ENCODE data around the gene FAM50B.

FAM50B gene

DNA sequence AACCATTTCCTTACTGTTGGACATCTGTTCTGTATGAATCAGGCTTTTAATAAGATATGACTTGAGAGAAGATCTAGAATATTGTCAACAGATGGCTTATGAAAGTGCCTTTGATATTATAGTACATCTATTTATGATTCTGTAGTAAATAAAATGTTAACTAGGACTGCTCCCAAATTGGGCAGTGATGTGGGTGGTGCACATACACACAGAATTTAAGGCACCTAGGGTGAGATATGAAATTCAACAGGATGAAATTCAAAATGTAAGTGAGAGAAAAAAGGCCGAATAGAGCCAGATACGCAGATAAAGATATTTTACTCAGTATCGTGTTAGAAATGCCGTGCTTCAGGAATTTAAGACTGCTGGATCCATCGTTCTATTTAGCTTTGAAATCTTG, 26.3 kb downstream of the FAM50B start:
- no peak for DNase-seq

DNA sequence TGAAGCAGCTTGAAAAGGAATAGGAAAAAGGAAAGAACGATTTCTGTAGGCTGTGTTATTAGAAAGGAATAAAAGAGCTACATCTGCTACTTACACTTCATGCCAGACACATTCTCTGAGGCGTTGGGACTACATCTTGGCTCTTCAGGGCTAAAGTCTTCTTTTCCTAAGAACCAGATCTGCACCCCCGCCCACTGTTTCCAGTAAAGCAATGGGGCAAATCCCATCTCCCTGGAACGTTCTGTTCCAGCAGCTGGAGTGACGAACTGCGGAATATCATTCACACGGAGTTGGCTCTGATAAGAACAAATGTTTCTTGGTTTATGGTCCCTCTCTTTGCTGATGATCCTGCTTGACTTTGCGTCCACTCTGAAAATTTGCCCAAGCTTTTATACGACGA, 26.9 kb downstream of the FAM50B start:
- DNase-seq, result no peak

DNA sequence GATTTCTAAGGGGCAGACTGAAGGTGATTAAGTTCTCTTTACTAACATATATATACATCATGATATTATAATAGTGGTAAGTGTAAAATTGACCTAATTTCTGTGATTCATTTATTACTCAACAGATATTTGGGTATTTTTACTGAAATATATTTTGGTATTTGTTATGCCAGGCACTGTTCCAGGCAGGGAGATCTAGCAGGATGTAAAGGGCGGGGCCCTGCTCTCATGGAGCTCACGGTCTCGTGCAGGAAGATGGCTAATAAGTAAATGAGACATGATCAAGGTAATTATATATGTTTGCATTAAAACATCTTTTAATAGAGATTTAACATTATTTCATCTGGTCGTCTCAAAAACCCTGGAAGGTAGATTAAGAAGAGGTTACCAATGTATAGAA, 27.7 kb downstream of the FAM50B start:
- DNase-seq, result no peak

DNA sequence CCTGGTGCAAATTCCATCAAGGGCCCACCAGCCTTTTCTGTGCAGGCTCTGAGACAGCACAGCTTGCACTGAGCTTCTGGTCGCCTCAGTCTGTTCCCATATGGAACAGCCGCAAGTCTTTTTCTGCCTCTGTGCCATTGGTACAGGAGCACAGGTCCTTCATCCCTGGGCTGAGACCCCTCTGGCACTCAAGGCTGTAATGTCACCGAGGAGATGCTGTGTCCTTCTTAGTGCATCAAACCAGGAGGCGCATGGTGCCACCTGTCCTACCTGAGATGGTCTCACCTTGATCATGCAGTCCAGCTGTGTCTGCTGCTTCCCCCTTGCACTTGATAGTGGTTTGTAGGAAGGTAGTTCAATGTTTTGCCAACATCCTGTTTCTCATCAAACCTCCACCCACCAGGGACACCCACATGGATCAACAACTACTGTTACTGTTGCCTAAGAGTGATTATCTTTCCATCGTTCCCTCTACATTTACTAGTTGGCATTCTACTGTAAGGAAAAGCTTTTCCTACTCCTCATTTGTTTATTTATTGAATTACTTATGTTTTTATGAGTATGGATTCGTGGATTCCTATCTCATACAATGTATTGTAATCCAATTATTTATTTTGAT, 29.0 kb downstream of the FAM50B start:
- DNase-seq, result no peak

DNA sequence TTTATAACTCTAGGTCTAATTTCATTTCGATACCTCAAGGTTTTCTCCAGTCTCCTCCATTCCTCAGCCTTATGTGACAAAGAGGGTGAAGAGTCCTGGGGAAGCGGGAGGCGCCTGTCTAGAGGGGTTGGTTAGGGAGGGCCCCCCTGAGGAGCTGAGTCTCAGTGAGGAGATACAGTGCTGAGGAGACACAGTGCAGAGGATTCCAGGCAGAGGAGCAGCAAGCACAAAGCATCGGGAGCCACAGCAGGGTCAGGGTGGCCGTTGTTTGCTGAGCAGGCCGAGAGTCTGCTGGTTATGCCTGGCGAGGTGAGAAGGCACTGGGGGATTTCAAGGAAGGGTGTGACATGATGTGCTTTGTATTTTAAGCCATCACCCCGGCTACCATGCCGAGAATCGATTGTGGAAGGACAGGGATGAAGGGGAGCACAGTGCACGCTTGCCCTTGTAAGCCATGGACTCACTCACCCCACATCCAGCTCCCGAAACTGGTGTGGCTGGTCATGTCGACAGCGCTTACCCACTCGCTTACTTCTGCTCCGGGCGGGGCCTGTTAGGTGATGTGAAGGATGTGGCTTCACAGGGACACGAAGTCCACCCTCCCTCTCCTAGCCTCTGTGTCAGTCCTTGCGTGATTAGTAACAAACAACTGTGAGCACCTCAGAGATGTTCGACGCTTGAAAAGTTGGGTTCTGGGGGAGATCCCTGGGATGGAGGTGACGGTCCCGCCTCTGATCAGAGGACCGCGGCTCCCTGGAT, 30.2 kb downstream of the FAM50B start:
- no peak for DNase-seq

DNA sequence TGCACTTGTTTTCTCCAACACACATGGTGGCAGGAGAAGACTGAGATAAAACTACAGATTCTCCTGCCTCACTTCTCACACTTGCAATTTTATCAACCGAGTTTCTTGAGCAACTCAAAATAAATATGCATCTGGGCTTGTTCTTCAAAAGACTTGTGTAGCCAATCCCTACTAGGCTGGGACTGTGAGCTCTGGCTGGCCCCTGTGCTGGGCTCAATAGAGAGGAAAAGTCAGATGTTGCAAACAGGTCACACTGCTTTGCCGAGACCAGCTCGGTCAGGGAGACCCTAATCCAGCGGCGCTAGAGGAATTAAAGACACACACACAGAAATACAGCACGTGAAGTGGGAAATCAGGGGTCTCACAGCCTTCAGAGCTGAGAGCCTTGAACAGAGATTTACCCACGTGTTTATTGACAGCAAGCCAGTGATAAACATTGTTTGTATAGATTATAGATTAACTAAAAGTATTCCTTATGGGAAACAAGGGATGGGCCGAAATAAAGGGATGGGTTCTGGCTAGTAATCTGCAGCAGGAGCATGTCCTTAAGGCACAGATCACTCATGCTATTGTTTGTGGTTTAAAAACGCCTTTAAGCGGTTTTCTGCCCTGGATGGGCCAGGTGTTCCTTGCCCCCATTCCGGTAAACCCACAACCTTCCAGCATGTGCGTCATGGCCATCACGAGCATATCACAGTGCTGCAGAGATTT, 32.7 kb downstream of the FAM50B start:
- no peak for DNase-seq

DNA sequence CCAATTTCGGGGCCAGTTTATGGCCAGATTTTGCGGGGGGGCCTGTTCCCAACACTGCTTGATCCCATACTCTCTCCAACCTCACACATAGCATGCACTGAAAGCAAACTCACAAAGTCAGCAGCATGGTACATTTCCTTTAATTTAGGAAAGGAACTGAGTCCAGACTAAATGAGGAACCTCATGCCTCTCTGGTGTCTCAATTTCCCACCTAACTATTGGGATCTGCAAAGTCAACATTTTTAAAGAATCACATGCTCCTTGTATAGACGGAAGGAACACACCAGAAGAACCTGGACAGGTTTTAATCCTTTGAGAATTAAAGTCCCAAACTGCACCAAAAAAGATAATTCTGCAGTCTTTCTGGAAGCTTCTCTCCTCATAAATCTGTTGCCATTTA, 33.3 kb downstream of the FAM50B start:
- DNase-seq, result no peak

DNA sequence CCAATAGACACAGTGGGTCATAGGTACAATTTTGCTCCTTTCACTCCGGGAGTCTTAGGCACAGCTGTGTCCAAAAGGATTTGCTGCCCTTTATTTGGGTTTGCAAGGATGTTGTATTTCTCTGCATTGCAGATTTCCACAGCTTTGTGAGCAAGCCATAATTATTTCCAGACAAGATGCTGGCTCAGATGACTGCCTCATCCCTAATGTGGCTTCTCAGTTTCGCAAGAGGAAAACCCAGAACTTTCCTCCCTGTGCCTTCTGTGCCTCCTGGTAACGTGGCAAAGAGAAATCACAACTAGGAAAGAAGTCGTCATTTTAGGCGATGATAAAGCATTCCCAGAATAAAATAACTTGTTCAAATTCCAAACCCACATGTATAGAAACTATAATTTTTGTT, 33.7 kb downstream of the FAM50B start:
- no peak for DNase-seq

DNA sequence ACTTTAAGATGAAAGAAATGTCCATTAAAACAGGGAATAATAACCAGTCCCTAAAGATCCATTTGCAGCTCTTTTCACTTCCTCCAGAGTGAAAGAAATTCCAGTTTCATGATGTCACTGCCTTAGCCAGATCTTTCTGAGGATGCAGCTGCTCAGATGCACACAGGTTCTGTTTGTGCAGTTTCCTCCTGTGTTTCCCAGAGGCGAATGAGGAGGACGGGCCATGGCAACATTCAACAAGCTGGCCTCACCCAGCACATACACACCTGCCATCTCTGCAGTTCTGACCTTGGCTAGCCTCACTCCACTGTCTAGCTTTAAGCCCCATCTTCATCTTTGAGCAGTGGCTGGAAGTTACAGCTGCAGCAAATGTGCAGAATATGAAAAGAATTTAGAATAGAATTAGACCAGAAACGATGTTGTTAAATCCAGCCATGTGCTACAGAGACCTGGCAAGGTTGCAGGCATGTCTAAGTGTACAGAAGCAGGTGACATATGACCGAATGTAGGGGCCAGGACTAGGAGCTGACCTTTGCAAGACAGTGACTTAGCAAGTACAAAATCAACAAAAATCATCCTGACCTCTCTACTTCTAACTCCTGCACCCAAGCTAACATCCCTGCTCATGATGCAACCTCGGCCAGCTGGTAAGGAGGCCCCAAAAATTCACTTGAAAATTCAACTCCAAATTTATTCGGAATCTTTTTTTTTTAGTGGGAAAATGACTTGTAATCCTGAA, 35.0 kb downstream of the FAM50B start:
- DNase-seq, result no peak

DNA sequence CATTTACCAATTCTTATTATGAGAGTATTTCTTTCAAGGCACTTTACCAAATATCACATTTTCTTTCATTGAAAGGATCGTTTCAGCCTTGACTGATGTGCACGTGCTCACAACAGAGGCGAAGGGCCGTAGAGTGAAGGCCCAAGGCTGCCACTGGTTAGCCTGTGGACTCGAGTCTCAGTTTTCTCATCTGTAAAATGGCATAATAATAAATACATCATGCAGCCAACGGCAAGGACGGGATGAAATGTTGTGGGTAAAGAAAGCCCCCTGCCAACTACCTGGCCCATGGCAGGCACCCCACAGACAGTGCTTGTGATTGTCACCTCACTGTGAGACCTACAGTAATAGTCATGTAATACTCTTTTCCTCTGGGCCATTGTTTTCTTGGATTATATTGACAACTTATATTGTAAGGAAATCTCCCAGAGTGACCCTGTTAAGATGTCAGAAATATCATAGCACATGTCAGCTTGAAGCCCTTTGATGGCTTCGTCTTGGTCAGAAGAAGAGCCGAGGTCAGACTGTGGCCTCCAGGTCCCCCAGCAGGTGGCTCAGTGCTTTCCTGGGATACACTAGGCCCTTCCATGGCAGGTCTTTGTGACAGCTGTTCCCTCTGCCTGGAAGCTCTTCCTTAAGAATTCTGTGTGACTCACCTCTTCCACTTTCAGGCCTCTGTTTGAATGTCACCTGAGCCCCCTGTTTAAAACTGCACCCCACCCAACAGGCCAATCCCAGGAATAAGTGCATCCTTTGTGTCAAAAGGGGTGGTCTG, 36.3 kb downstream of the FAM50B start:
- DNase-seq, result no peak

DNA sequence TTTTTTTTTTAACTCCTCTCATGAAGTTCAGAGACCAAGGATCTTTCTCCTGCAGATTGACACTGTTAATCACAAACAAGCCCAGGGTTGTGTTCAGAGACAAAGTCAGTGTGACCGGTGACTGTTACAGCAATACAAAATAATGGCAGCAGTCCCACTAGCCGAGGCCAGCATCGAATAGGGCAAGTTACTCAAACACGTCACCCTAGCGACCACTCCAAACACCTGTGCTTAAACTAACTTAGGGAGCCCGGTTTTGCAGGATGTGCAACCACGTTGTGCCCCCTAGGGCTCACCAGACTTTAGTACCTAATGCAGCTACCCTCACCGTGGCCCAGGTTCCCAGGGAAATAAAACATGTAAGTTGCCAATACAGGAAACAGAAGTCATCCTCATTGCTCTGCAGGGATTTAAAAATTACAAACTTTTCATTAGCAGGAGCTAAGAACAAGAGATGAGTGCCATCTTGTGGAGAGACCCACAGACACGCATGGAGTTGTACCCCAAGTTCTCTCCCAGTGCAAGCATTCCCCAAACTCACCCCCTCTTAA, 38.1 kb downstream of the FAM50B start:
- DNase-seq, result no peak

DNA sequence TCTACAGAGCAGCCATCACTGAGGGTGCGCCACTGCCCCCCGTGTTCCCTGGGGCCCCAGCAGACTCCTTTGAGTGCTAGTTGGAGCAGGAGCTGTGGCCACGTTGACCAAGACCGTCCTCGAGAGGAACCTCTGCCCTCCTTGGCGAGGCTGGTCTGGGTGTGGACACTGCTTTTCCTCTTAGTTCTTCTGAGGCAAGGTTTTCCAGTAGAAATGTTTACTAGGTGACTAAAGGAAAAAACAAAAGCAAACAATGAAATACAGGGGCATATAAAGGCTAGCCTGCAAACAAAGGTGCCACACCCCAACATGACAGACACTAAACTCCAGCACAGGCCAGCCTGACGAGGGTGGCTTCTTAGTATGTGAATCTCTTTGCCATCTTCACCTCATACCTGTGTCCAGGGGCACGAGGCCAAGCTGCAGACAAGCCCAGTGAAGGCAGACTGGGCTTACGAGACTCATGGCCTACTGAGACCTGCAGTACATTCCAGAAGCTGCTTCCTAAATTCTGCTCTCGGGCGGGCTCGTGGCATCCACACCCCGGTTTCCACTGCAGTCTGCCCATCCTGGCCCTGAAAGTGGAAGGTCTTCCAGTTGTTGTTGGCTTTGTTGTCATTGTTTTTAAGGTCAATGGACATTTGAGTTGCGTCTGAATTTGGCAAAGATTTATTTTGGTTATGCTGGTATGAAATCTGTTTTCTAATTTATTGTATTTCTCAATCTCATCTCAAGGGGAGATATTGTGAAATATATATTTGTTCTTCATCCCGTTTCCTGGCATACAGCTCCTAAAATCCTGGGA, 39.2 kb downstream of the FAM50B start:
- no peak for DNase-seq

DNA sequence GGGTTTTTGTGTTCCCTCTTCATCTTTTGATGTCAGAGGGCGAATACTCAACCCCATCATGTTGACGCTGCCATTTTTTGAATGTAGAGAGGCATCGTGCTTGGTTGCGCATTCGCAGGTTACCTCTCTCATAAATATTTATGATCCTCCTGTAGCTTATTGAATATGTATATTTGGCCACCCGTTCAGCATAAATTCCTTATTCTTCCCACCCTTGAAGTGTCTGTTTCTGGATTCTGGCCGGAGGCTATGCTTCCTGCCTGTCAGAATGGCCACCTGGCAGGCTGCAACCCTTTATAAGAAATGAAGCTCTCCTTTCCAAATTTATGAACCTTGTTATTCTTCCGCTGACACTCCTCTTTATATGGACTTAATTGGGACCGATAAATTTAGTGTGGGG, 40.9 kb downstream of the FAM50B start:
- no peak for DNase-seq

DNA sequence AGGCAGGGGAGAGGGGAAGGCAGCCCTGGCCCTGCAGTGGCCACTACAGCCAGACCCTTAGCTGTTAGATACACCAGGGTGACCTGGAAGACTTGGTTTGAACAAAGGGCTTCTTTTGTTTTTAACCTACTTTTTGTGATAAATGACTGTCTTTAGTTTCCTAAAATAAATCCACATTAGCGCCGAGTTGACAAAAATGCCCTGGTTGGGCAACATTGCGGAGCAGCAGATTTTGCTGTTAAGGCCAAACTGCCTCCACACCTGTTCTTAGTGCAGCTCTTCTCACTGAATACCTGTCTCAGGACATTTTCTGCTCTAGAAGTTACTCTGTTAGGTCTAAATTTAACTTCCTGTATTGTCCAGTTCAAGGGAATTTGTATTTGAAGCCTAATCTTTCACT, 42.7 kb downstream of the FAM50B start:
- DNase-seq, result no peak

DNA sequence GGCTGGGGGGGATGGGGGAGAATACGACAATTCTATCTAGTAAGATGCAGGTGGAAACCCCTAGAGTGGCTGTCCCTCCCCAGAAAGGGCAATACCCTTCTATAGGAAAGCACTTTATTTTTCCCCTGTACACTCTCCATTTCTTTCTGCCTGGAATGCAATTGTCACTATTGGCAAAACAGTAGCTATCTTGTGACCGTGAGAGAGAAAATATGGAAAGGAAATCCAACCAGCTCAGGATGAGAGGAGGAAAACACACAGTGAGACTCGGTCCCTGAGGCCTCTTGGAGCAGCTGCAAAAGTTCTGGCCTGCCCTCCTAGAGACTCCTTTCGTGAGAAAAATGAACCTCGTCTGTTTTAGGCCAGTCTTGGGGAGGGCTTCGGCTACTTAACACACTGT, 43.4 kb downstream of the FAM50B start:
- no peak for DNase-seq

DNA sequence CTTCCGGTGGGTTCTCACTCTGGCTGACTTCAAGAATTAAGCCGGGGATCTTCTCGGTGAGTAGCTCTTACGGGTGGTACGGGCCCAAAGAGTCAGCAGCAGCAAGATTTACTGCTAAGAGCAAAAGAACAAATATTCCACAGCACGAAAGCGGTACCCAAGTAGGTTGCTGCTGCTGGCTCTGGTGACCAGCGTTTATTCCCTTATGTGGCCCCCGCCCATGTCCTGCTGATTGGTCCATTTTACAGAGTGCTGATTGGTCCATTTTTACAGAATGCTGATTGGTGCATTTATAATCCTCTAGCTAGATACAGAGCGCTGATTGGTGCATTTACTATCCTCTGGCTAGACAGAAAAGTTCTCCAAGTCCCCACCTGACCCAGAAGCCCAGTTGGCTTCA, 44.3 kb downstream of the FAM50B start:
- no peak for DNase-seq

DNA sequence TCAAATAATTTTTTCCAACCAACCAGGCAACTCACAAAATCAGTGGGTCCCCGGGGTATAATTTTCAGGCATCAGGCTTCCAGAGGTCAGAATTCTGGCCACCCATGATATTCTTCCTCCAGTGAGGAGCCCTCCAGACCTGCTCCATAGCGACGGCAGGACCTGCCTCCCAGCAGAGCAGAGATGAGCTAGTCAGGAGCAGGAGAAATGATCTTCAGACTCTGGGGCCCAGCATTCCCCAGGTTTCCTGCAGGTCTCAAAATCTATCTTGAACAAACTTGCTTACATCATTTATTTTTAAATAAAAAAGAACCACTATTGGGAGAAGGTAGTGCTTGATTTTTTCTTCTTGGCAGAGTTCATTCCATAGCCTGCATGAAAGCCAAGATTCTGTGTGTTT, 44.7 kb downstream of the FAM50B start:
- DNase-seq, result no peak

DNA sequence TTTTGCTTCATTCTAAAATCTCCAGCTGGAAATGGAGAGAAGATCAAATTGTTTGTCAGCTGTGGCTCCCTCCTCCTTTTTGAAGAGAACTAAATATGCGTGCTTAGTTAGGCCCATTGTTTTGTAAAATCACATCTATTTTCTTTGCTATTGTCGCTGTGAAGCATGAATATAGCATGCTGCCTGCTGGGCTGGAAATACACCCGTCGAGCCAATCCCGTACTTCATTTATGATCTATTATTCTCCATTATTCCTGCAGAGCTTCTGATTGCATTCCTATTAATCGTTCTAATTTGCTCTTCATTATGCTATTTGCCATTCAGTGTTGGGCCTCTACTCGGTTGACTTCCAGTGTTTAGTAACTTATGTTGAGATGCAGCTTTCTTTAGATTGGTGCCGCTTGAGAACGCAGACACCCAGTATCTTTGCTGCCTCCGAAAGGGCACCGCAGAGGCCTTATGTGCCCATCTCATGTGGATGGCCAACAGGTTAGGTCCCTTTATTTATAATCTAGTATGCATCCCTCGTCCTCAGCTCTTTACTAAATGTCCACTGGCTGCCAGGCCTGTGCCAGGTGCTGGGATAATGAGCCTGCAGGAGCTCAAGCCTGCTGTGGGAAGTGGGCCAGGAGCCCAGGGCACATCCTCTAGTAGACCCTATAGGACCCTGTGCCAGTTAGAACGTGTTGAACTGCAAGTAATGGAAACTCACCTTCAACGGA, 45.6 kb downstream of the FAM50B start:
- no peak for DNase-seq

DNA sequence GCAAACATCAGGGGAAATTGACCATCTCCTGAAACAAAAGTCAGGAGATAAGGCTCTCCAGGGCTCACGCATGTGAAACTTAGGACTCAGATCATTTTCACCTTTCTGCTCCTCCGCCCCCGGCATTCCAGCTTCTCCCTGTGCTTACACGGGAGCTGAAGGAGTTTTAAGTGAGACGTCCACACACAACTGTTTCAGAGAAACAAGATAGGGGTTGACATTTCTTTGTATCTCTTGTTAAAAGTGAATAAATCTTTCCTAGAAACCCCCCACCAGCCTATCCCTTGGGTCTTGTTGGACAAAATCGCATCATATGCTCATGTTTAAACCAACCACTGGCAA, 46.1 kb downstream of the FAM50B start:
- no peak for DNase-seq

DNA sequence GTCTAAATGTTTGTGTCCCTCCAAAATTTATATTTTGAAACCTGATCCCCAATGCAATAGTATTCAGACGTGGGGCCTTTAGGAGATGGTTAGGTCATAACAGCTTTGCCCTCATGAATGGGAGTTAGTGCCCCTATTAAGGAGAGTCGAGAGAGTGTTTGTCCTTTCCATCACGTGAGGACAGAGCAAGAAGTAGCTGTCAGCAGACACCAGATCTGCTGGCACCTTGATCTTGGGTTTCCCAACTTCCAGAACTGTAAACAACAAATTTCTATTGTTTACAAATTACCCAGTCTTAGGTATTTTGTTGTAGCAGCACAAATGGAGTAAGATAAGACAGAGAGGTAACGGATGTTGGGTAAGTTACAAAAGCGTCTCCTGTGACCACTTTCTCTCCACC, 46.6 kb downstream of the FAM50B start:
- no peak for DNase-seq
